HG02943 (cell line): Measurements from ENCODE around the gene RPP38.

ENCODE experiments used
- ATAC-seq: cut with Tn5 transposase; IDR thresholded peaks from one replicate; pipeline ENCODE4 v1.9.1; 2021; ENCODE audit warnings: mild to moderate bottlenecking, low read depth, moderate library complexity; ENCODE audit not compliant: unreplicated experiment

The RPP38 gene

DNA sequence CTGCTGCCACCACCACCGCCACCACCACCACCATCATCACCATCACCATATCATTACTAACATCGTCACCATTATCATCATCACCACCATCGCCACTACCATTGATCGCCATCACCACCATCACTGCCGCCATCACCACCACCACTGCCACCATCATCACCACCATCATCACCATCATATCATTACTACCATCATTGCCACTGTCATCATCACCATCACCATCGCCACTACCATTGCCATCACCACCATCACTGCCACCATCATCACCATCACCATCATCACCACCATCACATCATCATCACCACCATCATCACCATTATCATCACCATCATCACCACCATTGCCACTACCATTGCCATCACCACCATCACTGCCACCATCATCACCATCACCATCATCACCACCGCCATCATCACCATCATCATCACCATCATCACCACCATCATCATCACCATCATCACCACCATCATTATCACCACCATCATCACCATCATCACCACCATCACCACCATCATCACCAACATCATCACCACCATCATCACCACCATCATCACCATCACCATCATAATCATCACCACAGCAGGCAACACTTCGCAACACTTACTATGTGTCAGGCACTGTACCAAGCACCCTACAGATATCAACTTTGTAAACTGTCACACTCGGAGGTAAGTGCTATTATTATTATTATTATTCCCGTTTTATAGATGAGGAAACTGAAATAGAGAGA is 52.1 kb downstream of the RPP38 start:
- ATAC-seq = no peak

DNA sequence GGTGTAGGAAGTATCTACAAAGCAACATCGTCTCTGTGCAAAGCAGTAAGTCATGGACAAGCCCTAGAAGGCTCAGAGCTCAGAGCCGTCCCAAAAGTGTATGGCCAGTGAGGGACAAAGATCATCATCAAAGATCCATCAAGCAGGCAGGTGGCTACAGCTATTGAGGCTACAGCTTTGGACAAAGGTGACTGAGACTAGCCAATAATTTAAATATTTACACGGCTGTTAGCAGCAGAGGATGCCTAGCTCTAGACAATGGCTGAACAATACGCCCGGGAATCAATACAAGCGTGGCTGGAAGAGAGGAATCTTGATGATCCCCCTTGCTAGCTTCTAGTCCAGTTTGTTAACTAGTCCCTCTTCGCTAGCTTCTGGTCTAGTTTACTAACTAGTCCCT is 53.4 kb downstream of the RPP38 start:
- no peak for ATAC-seq

DNA sequence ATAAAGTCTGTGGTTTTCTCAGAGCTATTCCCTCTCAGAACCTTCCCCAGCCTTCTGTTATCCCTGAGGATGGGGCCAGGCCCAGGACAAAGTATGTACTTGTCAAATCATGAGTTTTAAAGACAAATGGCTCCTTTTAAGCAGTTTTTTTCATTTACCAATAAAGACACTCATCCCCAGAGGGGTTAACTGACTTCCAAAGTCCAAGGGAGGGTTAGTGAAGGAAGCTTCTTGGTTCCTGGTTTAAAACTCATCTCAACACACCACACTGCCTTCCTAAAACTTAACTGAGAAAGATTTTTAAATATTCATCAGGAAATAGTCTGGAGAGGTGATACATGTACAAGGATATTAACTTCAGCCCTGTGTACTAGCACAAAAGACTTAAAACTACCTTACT is 55.4 kb downstream of the RPP38 start:
- no peak for ATAC-seq
